ENCODE data around the gene TAF15. TPM values are rescaled to one million over a fixed set of nuclear protein-coding genes. Genes with fewer than 3 reads are reported as not detected.

TAF15 gene
- total RNA-seq, 4 donors from 2014 or later: 48.7 to 111 (median 66.7) TPM

DNA sequence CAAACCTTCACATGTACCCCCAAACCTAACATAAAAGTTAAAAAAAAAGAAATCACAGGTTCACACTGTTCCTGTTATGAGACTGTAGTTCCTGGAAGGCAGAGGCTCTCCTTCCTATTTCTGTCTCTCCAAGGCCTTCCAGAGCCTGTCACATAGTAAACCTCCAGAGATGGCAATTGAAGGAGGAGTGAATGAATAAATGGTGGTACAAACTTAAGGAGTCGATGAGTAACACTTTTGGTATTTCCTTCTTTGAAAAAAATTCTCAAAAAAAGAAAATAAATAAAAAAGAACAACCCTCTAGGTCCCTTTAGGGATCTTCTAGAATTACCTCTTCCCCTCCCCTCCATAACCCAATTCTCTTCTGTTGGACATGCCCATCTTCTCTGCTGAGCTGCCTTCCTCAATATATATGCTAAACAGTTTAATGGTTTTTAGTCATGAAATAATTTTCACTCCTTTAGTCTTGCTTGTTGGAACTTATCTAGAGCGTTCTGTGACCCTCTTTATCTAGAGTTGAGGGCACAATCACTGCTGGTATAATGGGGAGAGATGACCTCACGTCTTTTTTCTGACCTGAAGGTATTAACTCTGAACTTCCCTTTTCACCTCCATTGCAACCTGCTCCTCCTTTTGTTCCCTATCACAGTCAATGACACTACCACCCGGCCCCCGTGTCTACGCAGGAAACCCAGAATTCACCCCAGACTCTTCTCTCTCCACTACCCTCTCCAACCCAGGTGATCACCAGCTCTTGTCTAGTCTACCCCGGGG, 1.7 kb upstream of the TAF15 start:
- TF ChIP-seq POLR2A (IDR thresholded peaks at IDR 0.05): no peak
- TF ChIP-seq, protein P1, sequence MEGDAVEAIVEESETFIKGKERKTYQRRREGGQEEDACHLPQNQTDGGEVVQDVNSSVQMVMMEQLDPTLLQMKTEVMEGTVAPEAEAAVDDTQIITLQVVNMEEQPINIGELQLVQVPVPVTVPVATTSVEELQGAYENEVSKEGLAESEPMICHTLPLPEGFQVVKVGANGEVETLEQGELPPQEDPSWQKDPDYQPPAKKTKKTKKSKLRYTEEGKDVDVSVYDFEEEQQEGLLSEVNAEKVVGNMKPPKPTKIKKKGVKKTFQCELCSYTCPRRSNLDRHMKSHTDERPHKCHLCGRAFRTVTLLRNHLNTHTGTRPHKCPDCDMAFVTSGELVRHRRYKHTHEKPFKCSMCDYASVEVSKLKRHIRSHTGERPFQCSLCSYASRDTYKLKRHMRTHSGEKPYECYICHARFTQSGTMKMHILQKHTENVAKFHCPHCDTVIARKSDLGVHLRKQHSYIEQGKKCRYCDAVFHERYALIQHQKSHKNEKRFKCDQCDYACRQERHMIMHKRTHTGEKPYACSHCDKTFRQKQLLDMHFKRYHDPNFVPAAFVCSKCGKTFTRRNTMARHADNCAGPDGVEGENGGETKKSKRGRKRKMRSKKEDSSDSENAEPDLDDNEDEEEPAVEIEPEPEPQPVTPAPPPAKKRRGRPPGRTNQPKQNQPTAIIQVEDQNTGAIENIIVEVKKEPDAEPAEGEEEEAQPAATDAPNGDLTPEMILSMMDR (IDR thresholded peaks at IDR 0.05): no peak
- no peak for DNase-seq
- no peak overlapping the region for H3K27ac ChIP-seq
- no peak overlapping the region for H3K4me3 ChIP-seq
- no peaks in the 10 kb centered on the region for H3K27me3 ChIP-seq
- H3K9me3 ChIP-seq: no peaks in the 10 kb centered on the region
- WGBS, 2 donors: 81 to 86% methylated on average over 7 of the region's 7 CpGs
- peaks cover 20 to 44% (median 22%) of the 10 kb centered on the region in 3 donors for H3K4me1 ChIP-seq
- H3K36me3 ChIP-seq: no peaks in the 10 kb centered on the region
- intact Hi-C loops (cut with DNase I): no loop called here

DNA sequence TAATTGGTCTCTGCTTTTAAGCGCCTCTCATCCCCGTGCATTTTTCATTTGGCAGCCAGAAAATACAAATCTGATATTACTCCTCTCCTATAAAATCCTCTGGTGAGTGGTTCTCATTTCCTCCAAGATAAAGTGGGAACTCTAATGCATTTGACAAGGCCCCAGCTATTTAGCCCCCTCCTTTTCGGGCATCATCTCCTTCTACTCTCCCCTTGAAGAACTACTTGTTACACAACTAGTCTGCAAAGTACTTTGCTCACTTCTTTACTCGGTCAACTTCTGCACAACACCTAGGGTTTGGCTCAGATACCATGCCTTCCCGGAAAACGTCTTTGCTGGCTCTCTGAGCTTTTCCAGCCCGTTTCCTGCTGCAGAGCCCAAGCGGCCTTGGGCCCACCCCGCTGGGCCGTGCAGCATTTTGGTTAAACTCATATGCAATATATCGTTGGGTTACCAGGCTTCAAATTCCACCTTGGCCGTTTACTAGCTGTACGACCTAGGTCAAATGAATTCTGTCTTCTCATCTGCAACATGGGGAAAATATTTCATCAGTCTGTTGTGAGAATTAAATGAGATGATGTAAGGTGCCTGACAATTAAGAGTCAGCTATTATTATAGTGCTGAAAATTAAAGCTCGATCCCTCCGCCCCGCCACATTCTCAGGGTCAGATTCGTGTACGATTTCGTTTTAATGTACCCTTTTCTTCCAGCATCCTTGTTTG, 883 bp upstream of the TAF15 start:
- Histone ChIP-seq H3K36me3 (no peaks in the 10 kb centered on the region), H3K27me3 (no peaks in the 10 kb centered on the region), H3K9me3 (no peaks in the 10 kb centered on the region), H3K4me3 (peak overlapping the region; percentile 79 to 94 (median 88)), H3K27ac (peak overlapping the region; percentile 94 to 99 (median 98)), H3K4me1 (peaks cover 20 to 50% (median 22%) of the 10 kb centered on the region in 3 donors)
- DNase-seq: no peak
- TF ChIP-seq, protein P1 (IDR thresholded peaks at IDR 0.05): no peak
- no peak for TF ChIP-seq POLR2A (IDR thresholded peaks at IDR 0.05)
- 24 to 31% methylated on average over 18 to 19 of the region's 19 CpGs for WGBS, 2 donors
- intact Hi-C loops (cut with DNase I): no loop called here

DNA sequence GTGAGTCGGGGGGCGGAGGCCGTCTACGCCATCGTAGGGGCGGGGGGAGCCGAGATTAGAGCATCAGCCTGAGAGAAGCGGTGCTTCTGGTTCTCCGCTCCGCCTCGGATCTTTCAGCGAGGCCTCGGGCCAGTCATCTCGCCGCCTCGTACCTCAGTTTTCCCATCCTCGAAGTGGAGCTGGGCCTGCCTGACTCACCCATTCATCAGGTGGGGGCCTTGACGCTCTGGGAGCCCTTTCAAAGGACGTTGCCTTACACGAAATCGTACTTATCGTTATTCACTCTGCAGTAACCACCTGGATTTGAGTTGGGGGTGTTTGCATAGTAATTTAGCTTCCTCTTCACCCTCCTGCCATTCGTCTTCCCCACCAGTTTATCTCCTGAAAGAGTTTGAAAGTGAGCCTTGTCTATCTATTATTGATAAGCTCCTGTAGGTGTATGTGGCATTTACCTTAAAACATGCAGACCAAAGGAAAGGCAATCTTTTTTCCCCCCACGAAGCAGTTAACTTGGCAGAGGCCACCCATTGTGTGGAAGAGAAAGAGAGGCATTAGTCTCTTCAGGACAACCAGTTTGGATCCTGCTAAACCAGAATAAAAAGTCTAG, 674 bp downstream of the TAF15 start:
- Histone ChIP-seq H3K27me3 (no peaks in the 10 kb centered on the region), H3K9me3 (no peaks in the 10 kb centered on the region), H3K4me1 (peaks cover 18 to 58% (median 20%) of the 10 kb centered on the region in 3 donors), H3K27ac (peak overlapping the region; percentile 94 to 99 (median 98)), H3K36me3 (no peaks in the 10 kb centered on the region), H3K4me3 (peak overlapping the region; percentile 79 to 94 (median 88))
- intact Hi-C loops (cut with DNase I): no loop called here
- TF ChIP-seq, protein P1 (IDR thresholded peaks at IDR 0.05): no peak
- no peak for TF ChIP-seq POLR2A (IDR thresholded peaks at IDR 0.05)
- DNase-seq: no peak
- 0% methylated on average over 6 to 11 of the region's 24 CpGs for WGBS, 2 donors

DNA sequence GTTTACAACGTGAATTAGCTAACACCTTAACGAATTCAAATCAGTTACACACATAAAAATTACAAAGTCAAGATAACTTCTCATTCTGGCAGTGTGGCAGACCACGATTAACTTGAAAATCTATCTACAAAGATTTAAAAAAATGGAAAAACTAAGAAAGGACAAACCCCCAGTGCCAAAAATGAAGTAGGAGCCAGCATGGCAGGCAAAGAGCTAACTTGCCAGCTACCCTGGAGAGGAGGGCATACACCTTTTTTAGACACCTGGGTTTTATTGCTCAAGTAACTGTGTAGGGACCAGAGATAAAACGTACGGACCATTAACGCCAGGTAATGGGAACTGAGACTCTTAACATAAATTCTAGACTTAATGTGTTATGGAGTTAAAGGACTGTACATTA, 2.5 kb downstream of the TAF15 start:
- H3K27ac ChIP-seq: no peak overlapping the region
- WGBS, 2 donors: 81 to 82% methylated on average over 6 of the region's 6 CpGs
- TF ChIP-seq, protein P1 (IDR thresholded peaks at IDR 0.05): no peak
- TF ChIP-seq POLR2A (IDR thresholded peaks at IDR 0.05): no peak
- H3K4me1 ChIP-seq: peaks cover 18 to 75% (median 20%) of the 10 kb centered on the region in 3 donors
- DNase-seq: no peak
- H3K27me3 ChIP-seq: no peaks in the 10 kb centered on the region
- intact Hi-C loops (cut with DNase I): no loop called here
- peak overlapping the region in 1 of 4 donors; percentile 92 for H3K4me3 ChIP-seq
- H3K9me3 ChIP-seq: no peaks in the 10 kb centered on the region
- peaks cover 0 to 10% (median 0%) of the 10 kb centered on the region in 3 donors for H3K36me3 ChIP-seq
